Left colon (tissue), 2 donors: ENCODE measurements around the gene RAP2B. TPM values are rescaled to one million over a fixed set of nuclear protein-coding genes. Genes with fewer than 3 reads are reported as not detected.
A peak's percentile ranks its signal among the peaks of the same experiment; 100 is the strongest.
"Not testable (repeated sequence)": the region's sequence is repeated elsewhere in the genome, so short reads cannot be mapped to it uniquely, and the experiment has no call there.

Source experiments
- ATAC-seq: fragments of 200-7000 bp; cut with Tn5 transposase; one replicate; pipeline ENCODE4 v1.9.1; 2020; ENCODE audit warnings: mild to moderate bottlenecking, moderate library complexity
- DNase-seq, 2 donors: peaks; one replicate each; pipeline ENCODE4 v3.0.0-alpha.2; 2020
- intact Hi-C, 2 donors: fragments of 100-400 bp; cut with DNase I in 1 of 2; cut with micrococcal nuclease in 1 of 2; formaldehyde crosslinking; loops; one replicate each; pipeline versions ENCODE4 v1.11.2 to v1.14.0; 2022; cut with DNase I, micrococcal nuclease
- total RNA-seq, 2 donors: library from RNA; stranded (reverse); fragmentation: NEBNext Ultra II Directional; extraction: Animal tissue kit (Norgen Biotek cat#: 25700); gene quantifications; one replicate each; pipeline ENCODE4 v1.2.1, GENCODE V29; 2021
- donor health status: DM: no; HTN: no; CAD: no.
- donor health status: DM: yes; HTN: yes; CAD: no.

Gene RAP2B
- total RNA-seq, 2 donors from 2014 or later = 10.0 to 18.5 TPM

GRCh38 chr3:153176197-153176596, 14.2 kb downstream of the RAP2B start:
- no peak for ATAC-seq
- DNase-seq = no peak
- intact Hi-C loops = no loop called here

- DNase-seq (no peak), ATAC-seq (no peak)
- intact Hi-C loops = no loop called here
Measured at GRCh38 chr3:153180860-153181372, 18.9 kb downstream of the RAP2B start.

- intact Hi-C loops = no loop called here
- no peak for DNase-seq
- no peak for ATAC-seq
Measured at GRCh38 chr3:153182501-153183293, 20.7 kb downstream of the RAP2B start.

- intact Hi-C loops = no loop called here
- no peak for DNase-seq
- no peak for ATAC-seq
Measured at GRCh38 chr3:153190923-153191322, 28.9 kb downstream of the RAP2B start.

- no peak for ATAC-seq
- no peak for DNase-seq
- intact Hi-C loops = no loop called here
Measured at GRCh38 chr3:153192327-153192726, 30.3 kb downstream of the RAP2B start.

GRCh38 chr3:153193786-153194476, 31.9 kb downstream of the RAP2B start:
- DNase-seq, intact Hi-C loops, ATAC-seq: not testable (repeated sequence)

- no peak for DNase-seq
- ATAC-seq = no peak
- intact Hi-C loops = no loop called here
Measured at GRCh38 chr3:153195349-153195879, 33.4 kb downstream of the RAP2B start.

GRCh38 chr3:153209596-153209995, 47.6 kb downstream of the RAP2B start:
- ATAC-seq = no peak
- no peak for DNase-seq
- intact Hi-C loops = no loop called here

GRCh38 chr3:153210146-153210545, 48.1 kb downstream of the RAP2B start:
- ATAC-seq (no peak), DNase-seq (no peak)
- intact Hi-C loops = no loop called here

- ATAC-seq (peak; percentile 57), DNase-seq (no peak)
- intact Hi-C loops = no loop called here
Measured at GRCh38 chr3:153210660-153211059, 48.6 kb downstream of the RAP2B start.

- intact Hi-C loops = no loop called here
- DNase-seq (no peak), ATAC-seq (no peak)
Measured at GRCh38 chr3:153215497-153215896, 53.5 kb downstream of the RAP2B start.

GRCh38 chr3:153215966-153216365, 53.9 kb downstream of the RAP2B start:
- DNase-seq (no peak), ATAC-seq (no peak)
- intact Hi-C loops = no loop called here

- no peak for DNase-seq
- intact Hi-C loops = no loop called here
- no peak for ATAC-seq
Measured at GRCh38 chr3:153216928-153217327, 54.9 kb downstream of the RAP2B start.

GRCh38 chr3:153219146-153219545, 57.1 kb downstream of the RAP2B start:
- no peak for ATAC-seq
- intact Hi-C loops = no loop called here
- no peak for DNase-seq
